D721Med (cell line): ENCODE measurements around the gene CRAT.

Experiments used
- DNase-seq: peaks from one replicate; pipeline ENCODE4 v3.0.0; 2011; ENCODE audit warnings: low spot score; ENCODE audit not compliant: insufficient read length
- FAIRE-seq: peaks from 2 replicates; lab custom pipeline; 2011; peaks lifted over from hg19 to GRCh38; lab: Jason Lieb, UNC
- TF ChIP-seq, protein P1 (sequence below): IDR thresholded peaks from 2 replicates; pipeline ENCODE4 v1.5.1; 2012; ENCODE audit warnings: mild to moderate bottlenecking, control low read depth; ENCODE audit not compliant: insufficient read depth; ENCODE audit errors: missing control alignments

The CRAT gene

DNA sequence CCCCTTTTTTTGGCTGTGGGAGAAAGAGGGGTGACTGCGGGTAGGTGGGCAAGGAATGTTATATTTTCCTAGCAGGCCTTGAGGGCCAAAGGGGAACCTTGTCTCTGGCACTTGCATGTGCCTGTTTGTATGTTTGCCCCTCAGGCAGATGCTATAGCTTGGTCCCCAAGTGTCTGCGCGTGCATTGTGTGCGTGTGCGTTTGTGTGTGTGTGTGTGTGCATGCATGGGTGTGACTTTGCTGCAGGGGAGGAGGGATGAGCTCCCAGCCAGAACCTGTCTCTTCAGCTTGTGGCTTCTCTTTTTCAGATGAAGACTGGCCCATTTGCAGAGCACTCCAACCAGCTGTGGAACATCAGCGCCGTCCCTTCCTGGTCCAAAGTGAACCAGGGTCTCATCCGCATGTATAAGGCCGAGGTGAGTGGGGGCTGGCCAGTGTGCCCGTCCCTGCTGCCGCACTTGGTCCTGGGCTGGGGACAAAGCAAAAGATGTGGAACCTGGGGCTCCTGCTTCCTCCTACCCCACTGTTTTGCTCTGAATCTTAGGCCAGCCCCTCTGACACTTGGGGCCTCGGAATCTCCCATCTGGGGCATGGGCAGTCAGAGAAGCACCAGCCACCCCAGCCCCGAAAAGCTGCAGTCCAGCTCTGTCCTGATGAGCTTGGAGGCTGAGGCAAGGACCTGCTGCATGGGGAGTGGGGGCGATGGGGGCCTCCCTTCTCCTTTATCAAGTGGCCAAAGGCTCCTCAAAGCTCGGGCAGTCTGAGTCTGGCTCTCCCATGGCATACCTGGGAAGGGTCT lies 31.7 kb upstream of the CRAT start:
- FAIRE-seq (no peak), DNase-seq (no peak)
- TF ChIP-seq, protein P1, sequence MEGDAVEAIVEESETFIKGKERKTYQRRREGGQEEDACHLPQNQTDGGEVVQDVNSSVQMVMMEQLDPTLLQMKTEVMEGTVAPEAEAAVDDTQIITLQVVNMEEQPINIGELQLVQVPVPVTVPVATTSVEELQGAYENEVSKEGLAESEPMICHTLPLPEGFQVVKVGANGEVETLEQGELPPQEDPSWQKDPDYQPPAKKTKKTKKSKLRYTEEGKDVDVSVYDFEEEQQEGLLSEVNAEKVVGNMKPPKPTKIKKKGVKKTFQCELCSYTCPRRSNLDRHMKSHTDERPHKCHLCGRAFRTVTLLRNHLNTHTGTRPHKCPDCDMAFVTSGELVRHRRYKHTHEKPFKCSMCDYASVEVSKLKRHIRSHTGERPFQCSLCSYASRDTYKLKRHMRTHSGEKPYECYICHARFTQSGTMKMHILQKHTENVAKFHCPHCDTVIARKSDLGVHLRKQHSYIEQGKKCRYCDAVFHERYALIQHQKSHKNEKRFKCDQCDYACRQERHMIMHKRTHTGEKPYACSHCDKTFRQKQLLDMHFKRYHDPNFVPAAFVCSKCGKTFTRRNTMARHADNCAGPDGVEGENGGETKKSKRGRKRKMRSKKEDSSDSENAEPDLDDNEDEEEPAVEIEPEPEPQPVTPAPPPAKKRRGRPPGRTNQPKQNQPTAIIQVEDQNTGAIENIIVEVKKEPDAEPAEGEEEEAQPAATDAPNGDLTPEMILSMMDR, result no peak

DNA sequence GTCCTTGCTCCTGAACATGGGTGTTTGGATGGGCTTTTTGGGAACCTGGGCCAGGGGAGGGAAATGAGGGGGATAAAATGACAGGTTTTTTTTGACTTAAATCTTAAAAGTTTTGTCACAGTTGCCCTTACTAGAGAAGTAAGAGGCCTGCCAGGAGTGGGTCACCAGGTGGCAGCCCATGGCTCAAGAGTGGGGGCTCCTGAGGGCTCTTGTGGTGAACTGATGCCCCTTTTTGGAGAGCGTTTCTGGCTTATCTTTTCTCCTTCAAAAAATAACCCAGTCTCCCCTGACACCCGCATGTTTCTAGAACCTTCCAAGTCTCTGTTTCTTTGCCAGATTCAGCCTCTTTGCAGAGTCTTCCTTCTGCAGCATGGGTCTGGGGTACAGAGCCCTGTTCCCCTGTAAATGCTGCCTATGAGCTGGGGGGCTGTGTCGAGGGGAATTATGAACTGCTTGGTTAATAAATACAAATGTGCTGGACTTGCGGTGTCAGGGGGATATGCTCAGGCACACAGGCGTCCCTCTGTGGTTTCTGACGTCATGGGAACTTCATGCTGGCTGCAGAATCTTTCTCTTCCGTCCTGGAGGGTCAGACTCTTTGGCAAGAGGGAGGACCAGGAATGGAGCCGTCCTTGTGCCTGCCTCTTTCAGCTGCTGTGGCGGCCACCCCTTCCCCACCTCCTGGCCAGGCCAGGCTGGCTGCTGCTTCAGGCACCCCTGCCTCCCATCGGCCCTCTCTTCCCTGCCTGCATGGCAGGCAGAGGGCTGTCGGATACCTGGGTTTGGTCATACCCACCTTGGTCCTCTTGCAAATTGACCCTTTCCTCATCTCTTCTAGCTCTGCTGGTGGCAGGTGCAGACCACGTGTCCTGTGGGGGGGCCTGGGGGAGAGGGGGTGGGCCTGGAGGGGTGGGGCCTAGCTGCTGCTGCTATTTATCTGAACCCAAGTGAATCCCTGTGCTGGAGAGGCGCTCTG lies 30.8 kb upstream of the CRAT start:
- FAIRE-seq (no peak), DNase-seq (no peak)
- TF ChIP-seq, protein P1, result no peak

DNA sequence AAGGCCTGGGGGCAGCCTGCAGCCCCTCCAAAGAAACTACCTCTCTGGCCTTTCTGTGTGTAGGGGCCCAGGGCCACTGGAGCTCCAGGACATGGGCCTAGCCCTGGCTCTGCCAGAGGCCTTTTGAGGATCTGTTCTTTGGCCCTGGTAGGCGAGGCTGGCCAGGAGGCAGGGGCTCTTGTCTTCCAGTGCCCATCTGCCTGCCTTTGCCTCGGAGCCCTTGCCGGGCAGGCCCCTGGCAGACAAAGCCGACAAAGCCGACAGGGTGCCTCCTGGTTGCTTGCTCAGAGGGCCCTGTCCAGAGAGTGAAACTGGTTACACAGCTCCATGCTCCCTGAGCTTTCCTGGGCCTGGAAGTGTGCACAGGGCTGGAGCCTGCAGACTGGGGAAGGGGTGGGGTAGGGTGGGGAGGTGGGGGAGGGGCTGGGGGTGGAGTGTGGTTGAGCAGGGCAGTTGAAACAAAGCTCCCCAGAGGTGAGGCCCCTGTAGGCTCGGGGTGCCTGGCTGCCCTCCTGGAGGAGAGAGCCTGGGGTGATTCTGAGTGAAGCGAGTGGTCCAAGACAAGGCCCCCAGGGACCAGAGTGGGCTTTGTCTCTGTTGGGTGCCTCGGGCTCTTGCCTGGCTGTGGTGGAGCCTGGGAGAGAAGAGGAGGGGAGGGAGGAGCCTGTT lies 29.9 kb upstream of the CRAT start:
- TF ChIP-seq, protein P1, result no peak
- no peak for DNase-seq
- no peak for FAIRE-seq

DNA sequence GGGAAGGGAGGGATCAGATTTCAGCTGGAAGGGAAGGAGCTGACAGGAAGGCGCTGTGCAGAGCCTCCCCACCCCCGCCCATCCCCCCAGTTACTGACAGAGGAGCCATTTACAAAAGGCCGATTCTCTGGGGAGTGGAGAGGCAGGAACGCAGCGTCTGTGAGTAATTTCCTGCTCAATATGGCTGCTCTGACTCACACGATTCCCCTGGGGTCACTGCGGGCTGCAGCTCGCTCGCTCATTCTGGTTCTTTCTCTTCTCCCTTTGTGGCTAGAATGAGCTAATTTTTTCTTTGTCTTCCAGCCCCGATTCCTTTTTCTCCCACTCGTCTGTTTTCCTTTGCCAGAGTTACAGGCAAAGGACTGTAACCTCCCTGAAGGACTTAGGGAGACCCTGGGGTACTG lies 29.4 kb upstream of the CRAT start:
- FAIRE-seq, result no peak
- peak; percentile 76 for DNase-seq
- TF ChIP-seq, protein P1, result no peak

DNA sequence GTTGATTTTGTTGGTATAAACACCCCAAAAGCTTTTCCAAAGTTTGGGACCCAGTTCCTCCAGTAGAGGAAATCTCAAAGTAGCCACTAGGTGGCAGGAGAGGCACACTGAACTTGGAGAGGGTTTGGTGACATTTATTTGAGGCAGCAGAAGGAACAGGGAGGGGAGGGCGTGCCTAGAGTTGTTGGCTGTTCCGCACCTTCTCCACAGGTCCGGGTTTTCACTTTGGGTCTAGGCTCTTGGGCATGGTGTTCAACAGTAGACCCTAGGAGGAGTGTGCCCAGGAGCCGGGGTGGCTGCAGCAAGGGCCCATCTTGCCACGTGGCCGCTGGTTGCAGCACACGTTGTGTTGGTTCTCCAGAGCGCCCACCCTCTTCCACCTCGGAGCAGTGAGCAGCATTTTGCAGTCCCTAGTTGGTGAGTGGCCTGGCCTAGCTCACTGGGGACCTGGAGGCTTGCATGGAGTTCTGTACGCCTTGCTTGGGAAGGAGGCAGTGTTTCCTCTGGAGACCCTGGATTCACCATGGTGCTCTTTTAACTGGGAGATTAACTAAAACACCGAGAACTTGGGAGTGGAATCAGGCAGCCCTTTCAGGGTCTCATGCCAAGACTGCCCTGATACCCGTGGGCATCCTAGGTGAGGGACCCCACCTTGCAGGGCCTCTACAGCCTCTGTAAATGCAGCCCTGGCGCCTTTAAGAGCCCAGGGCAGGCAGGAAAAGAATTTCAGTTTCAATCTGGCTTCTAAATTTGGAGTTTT lies 28.8 kb upstream of the CRAT start:
- TF ChIP-seq, protein P1, result peak; percentile 86
- FAIRE-seq (no peak), DNase-seq (peak; percentile 80)

DNA sequence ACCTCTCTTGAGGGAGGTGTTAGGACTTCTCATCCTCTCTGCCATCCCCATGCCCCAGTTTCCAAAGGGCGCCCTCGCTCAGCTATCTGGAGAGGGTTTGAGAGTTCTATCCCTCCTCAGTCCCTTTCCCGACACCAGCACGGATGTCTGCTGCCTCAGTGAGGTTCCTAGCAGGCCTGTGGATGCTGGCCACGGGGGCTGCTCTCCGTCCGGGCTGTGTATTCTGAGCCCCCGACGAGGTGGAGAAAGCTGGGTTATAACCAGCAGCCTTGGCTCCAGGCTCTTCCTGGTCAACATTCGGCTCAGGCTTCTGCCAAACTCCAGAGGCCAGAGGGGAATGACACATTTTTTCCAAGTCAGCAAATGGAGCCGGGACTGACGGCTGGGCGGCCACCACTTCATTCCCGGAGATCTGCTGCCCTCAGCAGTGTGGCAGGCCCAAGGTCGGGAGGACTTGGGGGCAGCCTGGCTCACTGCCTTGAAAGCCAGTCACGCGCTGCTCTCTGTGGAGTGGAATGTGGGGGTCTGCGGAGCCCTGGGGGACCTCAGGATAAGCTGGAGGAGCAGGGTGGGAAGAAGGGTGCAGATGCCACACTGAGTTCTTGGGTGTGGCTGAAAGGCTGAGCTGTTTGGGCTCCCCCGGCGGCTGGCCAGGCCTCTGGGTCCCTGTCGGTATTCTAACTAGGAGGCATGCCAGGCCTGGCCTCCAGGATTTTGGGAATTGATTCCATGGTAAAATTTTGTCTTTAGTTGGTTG lies 28.1 kb upstream of the CRAT start:
- FAIRE-seq (no peak), DNase-seq (no peak)
- TF ChIP-seq, protein P1, result no peak
